Measurements from ENCODE around the gene OPRL1.

DNA sequence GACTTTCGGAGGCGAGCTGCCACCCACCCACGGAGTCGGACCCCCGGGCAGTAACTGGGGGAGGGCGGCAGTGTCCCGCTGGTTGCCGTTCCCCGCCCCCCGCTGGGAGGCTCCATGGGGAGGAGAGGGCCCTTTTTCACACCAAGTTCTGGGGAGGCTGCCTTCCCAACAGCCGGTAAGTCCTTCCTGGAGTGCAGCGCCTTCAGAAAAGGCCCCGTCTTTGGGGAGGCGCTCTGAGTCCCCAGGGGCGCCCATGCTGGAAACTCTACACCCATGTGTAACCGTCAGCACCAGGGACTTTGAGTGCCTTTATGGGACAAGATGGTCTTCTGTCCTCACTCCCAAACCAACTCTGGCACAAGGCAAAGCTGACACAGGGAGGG, 30.0 kb upstream of the OPRL1 start:
- TF ChIP-seq POLR2A (IDR thresholded peaks at IDR 0.05) (no peak), POLR2AphosphoS5 (IDR thresholded peaks at IDR 0.05) (no peak)
